HG02943 (cell line): ENCODE measurements around the gene MALL.
"Not testable (repeated sequence)": the region's sequence is repeated elsewhere in the genome, so short reads cannot be mapped to it uniquely, and the experiment has no call there.

Experiments used
- ATAC-seq: cut with Tn5 transposase; IDR thresholded peaks from one replicate; pipeline ENCODE4 v1.9.1; 2021; ENCODE audit warnings: mild to moderate bottlenecking, low read depth, moderate library complexity; ENCODE audit not compliant: unreplicated experiment

The MALL gene

GRCh38 chr2:110115291-110116032 is at the start of gene MALL:
TSS of gene MALL (minus strand) at chr2:110115822. CDS start at chr2:110115792, 30 bp downstream.
- no peak for ATAC-seq

GRCh38 chr2:110157153-110157793 is 41.7 kb upstream of the MALL start:
- no peak for ATAC-seq

DNA sequence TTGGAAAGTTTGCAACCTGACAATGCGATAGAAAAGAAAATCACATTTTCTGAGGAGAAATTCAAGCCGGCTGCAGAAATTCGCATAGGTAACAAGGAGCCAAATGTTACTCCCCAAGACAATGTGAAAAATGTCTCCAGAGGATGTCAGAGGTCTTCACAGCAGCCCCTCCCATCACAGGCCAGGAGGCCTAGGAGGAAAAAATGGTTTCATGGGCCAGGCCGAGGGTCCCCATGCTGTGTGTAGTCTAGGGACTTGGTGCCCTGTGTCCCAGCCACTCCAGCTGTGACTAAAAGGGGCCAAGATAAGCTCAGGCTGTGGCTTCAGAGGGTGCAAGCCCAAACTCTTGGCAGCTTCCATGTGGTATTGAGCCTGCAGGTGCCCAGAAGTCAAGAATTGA is 39.2 kb upstream of the MALL start:
- ATAC-seq: not testable (repeated sequence)

DNA sequence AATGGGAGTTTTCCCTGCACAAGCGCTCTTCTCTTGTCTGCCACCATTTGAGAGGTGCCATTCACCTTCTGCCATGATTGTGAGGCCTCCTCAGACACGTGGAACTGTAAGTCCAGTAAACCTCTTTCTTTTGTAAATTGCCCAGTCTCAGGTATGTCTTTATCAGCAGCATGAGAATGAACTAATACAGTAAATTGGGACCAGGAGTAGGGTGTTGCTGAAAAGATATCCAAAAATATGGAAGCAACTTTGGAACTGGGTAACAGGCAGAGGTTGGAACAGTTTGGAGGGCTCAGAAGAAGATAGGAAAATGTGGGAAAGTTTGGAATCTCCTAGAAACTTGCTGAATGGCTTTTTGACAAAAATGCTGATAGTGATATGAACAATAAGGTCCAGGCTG is 38.6 kb upstream of the MALL start:
- ATAC-seq: not testable (repeated sequence)

- ATAC-seq: no peak
Measured at GRCh38 chr2:110153416-110153815, 37.8 kb upstream of the MALL start.

- no peak for ATAC-seq
Measured at GRCh38 chr2:110152943-110153342, 37.3 kb upstream of the MALL start.

DNA sequence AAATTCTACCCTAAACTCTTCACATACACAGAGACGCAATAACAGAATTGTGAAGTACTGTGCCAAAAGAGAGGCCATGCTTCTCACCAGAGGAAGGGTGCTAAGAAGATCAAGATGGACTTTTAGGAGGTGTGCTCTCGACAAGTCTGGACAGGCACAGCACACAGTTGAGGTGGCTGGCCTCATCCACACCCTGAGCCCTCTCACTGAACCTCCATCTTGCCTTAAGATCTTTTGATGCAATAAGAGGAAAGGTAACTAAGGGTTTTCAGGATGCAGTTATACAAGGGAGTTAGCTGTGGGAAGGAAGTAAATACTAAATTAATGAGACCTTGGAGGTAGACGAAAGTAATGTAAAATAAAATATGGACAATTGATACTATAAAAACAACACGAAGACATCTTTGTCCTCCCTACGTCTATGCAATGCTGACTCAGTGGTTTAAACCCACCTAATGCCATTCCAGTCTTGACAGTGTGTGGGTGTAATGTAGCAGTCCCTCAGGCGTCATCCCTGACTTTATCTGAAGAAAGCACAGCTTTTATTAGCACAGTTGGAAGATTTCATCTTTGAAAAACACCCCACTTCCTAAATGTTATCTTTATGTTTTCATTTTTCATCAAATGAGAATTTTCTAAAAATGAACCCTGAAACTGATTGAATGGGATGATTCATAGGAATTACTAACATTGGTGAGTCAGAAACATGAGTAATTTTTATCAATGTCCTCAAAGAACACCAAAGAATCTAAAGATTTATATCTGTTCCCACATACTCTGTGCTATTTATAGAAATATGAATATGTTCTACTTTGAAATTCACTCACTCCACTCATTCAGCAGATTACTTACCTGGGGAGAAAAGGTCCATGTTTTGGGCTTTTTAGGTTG is 34.0 kb upstream of the MALL start:
- no peak for ATAC-seq

GRCh38 chr2:110146945-110147332 is 31.3 kb upstream of the MALL start:
- no peak for ATAC-seq

- no peak for ATAC-seq
Measured at GRCh38 chr2:110146183-110146944, 30.7 kb upstream of the MALL start.

GRCh38 chr2:110143982-110144381 is 28.4 kb upstream of the MALL start:
- no peak for ATAC-seq

DNA sequence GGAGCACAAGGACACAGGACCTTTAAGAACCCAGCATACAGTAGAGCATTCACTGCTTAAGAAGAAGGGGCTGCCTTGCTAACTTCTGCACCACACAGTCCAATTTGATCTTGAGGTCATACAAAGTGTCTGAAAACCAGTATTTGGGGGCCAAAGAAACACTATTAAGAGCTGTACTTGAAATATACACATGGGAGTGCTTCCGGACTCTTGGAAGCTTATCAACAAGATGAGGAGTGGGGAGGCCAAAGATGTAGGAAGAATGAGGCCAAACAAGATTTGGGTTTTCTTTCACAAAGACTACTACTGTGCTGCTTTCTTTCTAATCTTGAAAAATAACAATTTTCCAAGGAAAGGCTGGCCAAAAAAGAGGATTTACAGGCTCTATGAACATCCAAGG is 24.8 kb upstream of the MALL start:
- no peak for ATAC-seq

- no peak for ATAC-seq
Measured at GRCh38 chr2:110134025-110134424, 18.4 kb upstream of the MALL start.

DNA sequence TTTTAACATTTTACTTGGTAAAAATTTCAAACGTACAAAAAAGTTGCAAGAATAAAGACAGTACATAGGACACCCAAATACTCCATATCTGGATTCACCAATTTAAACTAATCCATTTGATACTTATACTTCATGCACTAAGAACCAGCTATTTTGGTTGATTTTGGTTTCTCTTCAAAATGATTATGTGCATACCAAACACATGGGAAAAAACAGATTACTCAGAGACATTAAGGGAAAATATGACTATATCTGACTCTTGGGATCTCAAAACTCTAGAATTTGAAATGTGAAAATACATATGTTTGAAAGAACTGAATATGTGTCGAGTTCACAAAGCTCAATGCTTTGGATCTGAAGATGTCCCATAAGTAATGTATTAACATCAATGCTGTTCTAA is 15.5 kb upstream of the MALL start:
- ATAC-seq: no peak

- ATAC-seq: no peak
Measured at GRCh38 chr2:110130757-110131156, 15.1 kb upstream of the MALL start.

GRCh38 chr2:110126906-110127305 is 11.3 kb upstream of the MALL start:
- no peak for ATAC-seq

- no peak for ATAC-seq
Measured at GRCh38 chr2:110126086-110126773, 10.6 kb upstream of the MALL start.

DNA sequence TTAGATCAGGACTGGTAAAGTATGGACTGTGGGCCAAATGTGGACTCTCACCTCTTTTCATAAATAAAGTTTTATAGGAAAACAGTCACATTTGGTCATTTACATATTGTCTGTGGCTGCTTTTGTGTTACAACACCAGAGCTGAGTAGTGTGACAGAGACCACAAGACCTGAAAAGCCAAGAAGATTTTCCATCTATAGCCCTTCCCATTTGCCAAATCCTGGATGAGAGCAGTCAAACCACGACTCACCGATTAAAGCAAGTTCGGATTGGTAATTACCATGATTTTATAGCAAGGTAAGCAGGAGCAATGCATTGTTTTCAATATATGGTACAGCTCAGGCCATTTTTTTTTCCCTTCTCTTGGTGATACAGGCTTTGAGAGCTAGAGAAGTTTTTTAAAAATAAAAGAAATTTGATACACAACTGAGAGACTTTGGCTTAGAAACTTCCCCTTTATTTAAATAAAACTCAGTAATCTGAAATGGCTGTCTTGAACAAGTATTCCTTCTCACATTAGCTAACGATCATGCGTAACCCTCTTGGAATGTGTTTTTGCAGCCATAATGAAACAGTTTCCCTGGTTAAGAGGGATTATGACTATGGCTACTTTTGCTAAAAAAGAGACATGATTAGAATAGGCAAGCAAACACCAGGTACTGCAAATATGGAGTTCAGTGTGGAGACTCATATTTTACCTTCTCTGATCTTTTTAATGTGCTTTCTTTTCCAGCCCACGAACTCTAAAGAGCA is 9.5 kb upstream of the MALL start:
- no peak for ATAC-seq

DNA sequence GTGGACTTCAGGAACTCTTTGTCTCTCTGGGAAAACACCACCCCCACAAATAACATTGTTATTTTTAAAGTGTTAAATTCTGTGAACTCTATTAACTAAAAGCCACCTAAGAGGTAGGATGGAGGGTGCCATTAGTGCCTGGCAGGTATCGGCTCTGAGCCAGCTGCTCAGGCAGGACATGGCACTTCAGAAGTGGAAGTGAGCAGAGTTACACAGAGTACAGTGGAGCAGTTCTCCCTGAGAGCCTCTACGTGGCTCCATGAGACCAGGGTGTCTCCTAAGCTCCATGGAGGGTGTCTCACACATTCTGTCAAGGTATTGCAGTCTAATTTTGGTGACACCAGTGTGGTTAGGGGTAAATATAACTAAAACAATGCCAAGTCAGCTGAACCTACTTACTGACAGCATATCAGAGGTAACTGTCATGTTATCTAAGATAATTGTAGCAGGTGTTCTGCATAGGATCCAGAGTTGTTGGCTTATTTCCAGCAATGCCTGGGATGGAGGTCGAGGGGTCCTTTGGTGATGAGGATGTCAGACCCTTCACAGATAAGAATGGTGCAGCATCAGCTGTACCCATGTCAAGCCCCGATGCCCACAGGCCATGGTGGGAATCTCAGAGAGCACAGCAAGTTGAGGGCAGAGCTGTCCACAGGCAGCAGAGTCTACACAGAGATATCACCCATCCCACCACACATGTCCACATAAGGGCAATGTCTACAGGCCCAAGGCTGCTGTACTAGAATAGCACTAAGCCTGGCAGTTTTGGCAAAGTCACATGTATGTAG is 8.6 kb upstream of the MALL start:
- ATAC-seq: no peak
